ENCODE measurements around the gene HNRNPF.

GRCh38 chr10:43404704-43405084 is 4.3 kb downstream of the HNRNPF start:
- no peak for TF ChIP-seq CTCF (conservative IDR thresholded peaks at IDR 0.05; ENCODE audit: low read depth, low read length)
- TF ChIP-seq MXI1 (IDR thresholded peaks at IDR 0.05; ENCODE audit: borderline replicate concordance, low read depth, low read length), result no peak
- TF ChIP-seq NFE2L2 (IDR thresholded peaks at IDR 0.05; ENCODE audit: low read depth, low read length), result no peak
- TF ChIP-seq SMC3 (IDR thresholded peaks at IDR 0.05; ENCODE audit: low read depth, low read length), result no peak
- TF ChIP-seq POLR2A (IDR thresholded peaks at IDR 0.05; ENCODE audit: low read depth, low read length), result no peak
- no peak for TF ChIP-seq BHLHE40 (IDR thresholded peaks at IDR 0.05; ENCODE audit: low read depth, low read length)
- no peak for TF ChIP-seq CEBPB (IDR thresholded peaks at IDR 0.05; ENCODE audit: low read depth, low read length)
- TF ChIP-seq MAFK (IDR thresholded peaks at IDR 0.05; ENCODE audit: low read depth, low read length), result no peak
- TF ChIP-seq RAD21 (IDR thresholded peaks at IDR 0.05; ENCODE audit: low read length), result no peak
- TF ChIP-seq RFX5 (IDR thresholded peaks at IDR 0.05; ENCODE audit: low read depth, low read length), result no peak
- no peak for TF ChIP-seq MAZ (IDR thresholded peaks at IDR 0.05; ENCODE audit: borderline replicate concordance, low read depth, low read length)
- TF ChIP-seq ELK1 (IDR thresholded peaks at IDR 0.05; ENCODE audit: borderline replicate concordance, low read depth, low read length), result no peak
- no peak for TF ChIP-seq USF2 (IDR thresholded peaks at IDR 0.05; ENCODE audit: low read depth, low read length)
- TF ChIP-seq FOS (IDR thresholded peaks at IDR 0.05; ENCODE audit: low read depth, low read length), result no peak
